Rectal smooth muscle tissue (tissue), 1 donor: Measurements from ENCODE around the gene PLB1.
"Not testable (repeated sequence)": the region's sequence is repeated elsewhere in the genome, so short reads cannot be mapped to it uniquely, and the experiment has no call there.

Experiments
- H3K27ac ChIP-seq: one replicate; pipeline ENCODE4 v1.7.0; 2013; ENCODE audit warnings: low read depth, low read length, inconsistent platforms
- H3K27me3 ChIP-seq: one replicate; pipeline ENCODE4 v1.7.0; 2013; ENCODE audit warnings: low read length; ENCODE audit not compliant: control insufficient read depth, insufficient read depth
- H3K36me3 ChIP-seq: one replicate; pipeline ENCODE4 v1.7.0; 2013; ENCODE audit warnings: low read length; ENCODE audit not compliant: control insufficient read depth, insufficient read depth
- H3K4me1 ChIP-seq: one replicate; pipeline ENCODE4 v1.7.0; 2013; ENCODE audit warnings: low read length; ENCODE audit not compliant: control insufficient read depth, insufficient read depth
- H3K4me3 ChIP-seq: one replicate; pipeline ENCODE4 v1.7.0; 2013; ENCODE audit warnings: low read length
- H3K9ac ChIP-seq: one replicate; pipeline ENCODE4 v1.7.0; 2013; ENCODE audit warnings: low read length

Gene PLB1

DNA sequence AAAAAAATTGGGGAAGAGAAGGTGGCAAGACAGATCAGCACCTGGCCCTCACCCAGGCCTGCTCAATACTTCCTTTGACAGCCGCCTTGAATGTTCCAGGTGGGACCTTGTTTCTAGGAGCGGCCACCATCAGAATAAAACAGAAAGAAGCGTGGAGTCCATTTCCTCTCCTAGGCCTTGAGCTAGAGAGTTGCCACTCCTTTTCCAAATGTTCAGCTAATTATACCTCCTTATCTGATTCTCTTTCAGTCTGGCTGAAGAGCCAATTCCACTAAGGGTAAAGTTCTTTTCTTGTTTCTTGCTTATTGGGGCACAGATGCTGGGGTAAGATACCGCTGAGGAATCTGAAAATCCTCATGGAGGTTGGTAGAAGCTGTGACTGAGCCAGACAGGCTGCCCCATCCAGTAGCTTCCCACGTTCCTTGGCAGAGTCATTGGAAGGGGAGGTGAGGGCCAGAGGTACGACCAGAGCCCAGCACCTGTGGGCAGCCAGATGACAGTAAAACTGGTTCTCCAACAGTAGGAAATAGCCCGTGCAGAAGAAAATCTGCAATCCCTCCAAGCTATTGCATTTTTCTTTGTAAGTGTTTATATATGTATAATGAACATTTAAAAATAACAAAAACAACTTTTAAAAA is 51.5 kb downstream of the PLB1 start:
- Histone ChIP-seq H3K4me1 (no peaks in the 10 kb centered on the region), H3K27me3 (no peaks in the 10 kb centered on the region), H3K36me3 (no peaks in the 10 kb centered on the region), H3K4me3 (no peak overlapping the region), H3K27ac (no peak overlapping the region), H3K9ac (no peak overlapping the region)

DNA sequence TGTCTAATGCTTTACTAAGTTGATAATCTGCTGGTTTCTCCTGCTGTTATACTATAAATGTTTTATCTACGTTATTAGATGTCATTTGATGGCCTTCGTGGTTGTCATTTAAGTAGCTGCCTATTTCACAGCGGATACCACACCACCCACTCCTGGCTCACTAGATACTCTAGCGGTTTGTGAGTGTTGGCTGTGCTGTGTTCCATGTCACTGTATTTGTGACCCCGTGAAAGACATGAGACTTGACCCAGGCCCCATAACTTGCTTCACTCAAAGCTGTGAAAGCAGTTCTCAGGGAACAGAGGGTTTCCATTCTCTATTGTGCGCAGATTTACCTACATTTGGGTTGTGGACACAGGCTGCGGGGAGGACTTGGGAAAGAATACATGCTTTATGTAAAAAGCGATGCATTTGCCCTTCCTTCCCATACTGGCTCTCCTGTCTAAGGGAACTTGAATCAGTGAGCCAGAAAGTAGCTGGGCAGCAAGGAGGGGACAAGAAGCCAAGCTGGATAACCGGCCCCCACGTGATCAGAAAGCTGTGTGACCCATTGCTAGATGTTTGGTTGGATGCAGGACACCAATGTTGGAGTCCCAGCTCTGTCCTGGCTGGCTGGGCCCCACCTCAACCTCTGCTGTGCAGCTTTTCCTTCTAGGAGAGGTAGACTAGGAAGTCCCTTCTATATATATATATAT is 52.2 kb downstream of the PLB1 start:
- Histone ChIP-seq H3K4me1 (no peaks in the 10 kb centered on the region), H3K36me3 (no peaks in the 10 kb centered on the region), H3K4me3 (no peak overlapping the region), H3K27ac (no peak overlapping the region), H3K9ac (no peak overlapping the region), H3K27me3 (no peaks in the 10 kb centered on the region)

DNA sequence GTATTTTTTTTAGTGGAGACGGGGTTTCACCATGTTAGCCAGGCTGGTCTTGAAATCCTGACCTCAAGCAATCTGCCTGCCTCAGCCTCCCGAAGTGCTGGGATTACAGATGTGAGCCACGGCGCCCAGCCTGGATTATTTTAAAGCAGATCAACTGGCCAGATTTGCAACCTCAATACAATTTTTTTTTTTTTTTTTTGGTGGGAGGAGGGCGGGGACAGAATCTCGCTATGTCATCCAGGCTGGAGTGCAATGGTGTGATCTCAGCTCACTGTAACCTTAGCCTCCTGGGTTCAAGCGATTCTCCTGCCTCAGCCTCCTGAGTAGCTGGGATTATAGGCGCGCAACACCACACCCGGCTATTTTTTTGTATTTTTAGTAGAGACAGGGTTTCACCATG is 54.5 kb downstream of the PLB1 start:
- not testable (repeated sequence) for H3K27me3 ChIP-seq, H3K27ac ChIP-seq, H3K36me3 ChIP-seq, H3K9ac ChIP-seq, H3K4me3 ChIP-seq, H3K4me1 ChIP-seq

DNA sequence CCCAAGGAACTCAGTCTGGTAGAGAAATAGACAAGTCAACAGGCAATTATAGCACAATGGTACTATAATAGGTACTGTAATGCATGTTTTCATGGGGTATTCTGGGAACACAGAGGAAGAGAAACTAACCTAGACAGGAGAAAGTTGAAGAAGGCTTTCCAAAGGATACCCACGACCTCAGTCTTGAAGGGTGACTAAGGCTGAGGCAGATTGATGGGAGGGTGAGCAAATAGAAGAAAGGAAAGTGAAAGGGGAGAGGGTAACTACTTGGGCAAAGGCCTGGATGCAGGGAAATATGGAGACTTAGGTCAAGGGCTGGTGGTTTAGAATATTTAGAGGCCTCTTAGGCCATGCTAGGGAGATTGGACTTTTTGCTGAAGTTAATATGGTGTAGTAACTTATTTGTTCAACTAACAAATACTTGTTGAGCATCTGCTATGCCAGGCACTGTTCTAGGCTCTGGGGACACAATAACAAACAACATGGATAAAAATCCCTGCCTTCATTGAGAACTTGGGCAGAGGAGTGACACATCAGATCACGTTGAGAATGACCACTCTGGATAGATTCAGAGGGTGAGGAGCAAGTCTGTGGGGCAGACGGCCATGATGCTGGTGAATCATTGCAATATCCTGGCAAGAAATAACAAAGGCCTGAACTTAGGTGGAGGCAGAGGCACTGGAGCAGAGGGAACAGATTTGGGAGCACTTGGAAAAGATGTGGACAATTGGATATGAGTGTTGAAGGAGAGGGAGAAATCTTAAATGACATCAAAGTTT is 56.4 kb downstream of the PLB1 start:
- no peak overlapping the region for H3K27ac ChIP-seq
- no peak overlapping the region for H3K4me3 ChIP-seq
- no peaks in the 10 kb centered on the region for H3K4me1 ChIP-seq
- H3K27me3 ChIP-seq: no peaks in the 10 kb centered on the region
- H3K9ac ChIP-seq: no peak overlapping the region
- no peaks in the 10 kb centered on the region for H3K36me3 ChIP-seq

DNA sequence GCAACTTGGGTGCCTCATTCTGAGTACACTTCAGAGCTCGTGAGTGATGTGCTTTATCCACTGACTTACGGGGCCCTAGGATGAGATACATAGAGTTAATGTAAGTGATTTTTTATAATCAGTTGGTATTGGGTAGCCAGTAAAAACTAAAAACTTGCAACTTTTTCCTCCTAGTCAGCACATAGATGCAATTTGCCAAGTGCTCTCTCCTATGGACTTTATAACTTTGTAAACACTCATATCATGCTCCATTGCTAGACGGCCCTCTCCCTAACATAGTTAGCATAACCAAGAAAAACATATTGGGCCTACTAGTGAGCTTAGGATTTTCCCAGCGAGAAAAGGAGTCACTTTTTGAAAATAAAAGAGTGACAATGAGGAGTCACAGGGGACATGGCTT is 60.4 kb downstream of the PLB1 start:
- H3K4me3 ChIP-seq: no peak overlapping the region
- H3K36me3 ChIP-seq: no peaks in the 10 kb centered on the region
- H3K27me3 ChIP-seq: no peaks in the 10 kb centered on the region
- no peak overlapping the region for H3K9ac ChIP-seq
- no peaks in the 10 kb centered on the region for H3K4me1 ChIP-seq
- H3K27ac ChIP-seq: no peak overlapping the region

DNA sequence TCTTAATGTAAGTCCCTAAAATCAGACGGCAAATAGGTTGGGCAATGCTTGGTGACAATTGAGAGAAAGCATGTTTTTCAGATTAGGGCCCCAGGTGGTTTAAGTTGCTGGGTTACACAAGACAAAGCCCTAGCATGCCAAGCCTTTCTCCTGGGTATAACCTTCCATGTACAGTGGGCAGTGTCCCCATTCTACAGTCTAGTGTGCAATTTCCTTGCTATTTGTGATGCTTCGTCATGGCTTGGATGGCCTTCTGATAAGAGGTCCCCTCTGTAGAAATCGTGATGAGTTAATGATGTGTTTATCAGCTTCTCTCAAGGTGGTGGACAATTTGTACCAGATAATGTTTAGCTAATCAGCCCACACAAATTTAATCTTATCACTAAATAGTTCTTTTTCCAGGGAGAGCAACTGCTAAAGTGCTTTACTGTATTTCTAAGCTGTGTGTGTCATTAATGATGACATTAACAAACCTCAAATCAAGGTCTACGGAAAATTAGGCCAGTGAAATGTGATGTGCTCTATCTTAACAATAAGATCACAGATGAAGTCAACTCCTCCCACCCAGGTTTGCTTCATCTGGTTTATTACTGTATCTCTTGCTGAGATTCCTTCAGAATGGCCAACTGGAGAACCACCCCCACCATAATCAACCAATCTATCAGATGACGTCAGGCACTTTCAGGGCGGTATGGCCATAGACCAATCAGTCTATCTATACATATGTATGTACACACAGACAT is 61.7 kb downstream of the PLB1 start:
- no peak overlapping the region for H3K27ac ChIP-seq
- H3K27me3 ChIP-seq: no peaks in the 10 kb centered on the region
- H3K36me3 ChIP-seq: no peaks in the 10 kb centered on the region
- no peak overlapping the region for H3K9ac ChIP-seq
- H3K4me3 ChIP-seq: no peak overlapping the region
- no peaks in the 10 kb centered on the region for H3K4me1 ChIP-seq

DNA sequence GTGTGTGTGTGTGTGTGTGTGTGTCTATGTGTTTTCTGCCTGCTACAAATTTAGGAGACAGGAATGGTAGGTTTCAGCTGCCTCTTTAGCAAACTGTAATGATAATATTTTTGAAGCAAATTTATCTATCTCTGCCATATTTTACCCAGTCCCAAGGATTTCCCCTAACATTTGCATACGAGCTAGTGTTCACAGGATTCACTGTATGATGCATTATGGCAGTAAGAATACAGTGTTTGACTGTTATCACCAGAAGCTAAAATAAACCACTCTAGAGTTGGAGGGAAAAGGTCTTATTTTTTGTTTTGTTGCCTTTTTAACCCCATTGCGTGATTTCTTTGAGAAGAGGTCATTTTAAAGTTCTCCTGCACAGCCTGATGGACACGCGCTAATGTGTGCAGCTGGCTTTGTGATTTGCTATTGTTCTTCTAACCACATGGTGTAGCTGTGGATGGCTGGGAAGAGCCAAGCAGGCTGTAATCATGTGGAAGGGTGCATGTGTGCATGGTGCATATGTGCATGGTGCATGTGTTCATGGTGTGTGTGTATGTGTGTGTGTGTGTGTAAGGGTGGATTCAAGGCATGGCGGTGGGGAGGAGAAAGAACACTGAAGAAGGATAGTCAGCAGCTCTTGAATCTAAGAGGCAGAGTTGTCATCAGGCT is 62.4 kb downstream of the PLB1 start:
- Histone ChIP-seq H3K9ac (no peak overlapping the region), H3K4me1 (no peaks in the 10 kb centered on the region), H3K27me3 (no peaks in the 10 kb centered on the region), H3K27ac (no peak overlapping the region), H3K36me3 (no peaks in the 10 kb centered on the region), H3K4me3 (no peak overlapping the region)

DNA sequence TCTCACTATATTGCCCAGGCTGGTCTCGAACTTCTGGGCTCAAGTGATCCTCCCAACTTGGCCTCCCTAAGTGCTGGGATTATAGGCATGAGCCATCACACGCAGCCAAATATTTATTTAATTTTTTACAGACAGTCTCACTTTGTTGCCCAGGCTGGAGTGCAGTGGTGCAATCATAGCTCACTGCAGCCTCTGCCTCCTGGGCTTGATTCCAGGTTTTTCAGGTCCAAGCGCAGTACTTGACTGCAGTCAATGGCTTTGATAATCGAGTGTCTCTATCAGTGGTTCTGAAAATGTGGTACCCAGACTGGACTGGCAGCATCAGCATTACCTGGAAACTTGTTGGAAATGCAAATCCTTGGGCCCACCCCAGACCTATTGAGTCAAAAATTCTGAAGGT is 63.1 kb downstream of the PLB1 start:
- Histone ChIP-seq H3K27ac (no peak overlapping the region), H3K27me3 (no peaks in the 10 kb centered on the region), H3K36me3 (no peaks in the 10 kb centered on the region), H3K4me1 (no peaks in the 10 kb centered on the region), H3K9ac (no peak overlapping the region), H3K4me3 (no peak overlapping the region)

DNA sequence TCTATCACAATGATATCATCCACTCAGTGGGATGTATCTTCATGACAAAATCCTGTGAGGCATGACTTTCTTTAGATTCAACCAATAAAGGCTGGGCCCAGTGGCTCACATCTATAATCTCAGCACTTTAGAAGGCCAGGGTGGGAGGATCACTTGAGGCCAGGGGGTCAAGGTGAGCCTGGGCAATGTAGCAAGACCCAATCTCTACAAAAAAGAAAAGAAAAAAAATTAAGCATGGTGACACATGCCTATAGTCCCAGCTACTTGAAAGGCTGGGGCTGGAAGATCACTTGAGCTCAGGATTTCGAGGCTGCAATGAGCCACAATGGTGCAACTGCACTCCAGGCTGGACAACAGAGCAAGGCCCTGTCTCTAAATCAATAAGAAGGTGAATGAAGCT is 68.0 kb downstream of the PLB1 start:
- Histone ChIP-seq H3K27me3 (no peaks in the 10 kb centered on the region), H3K36me3 (no peaks in the 10 kb centered on the region), H3K4me3 (no peak overlapping the region), H3K27ac (no peak overlapping the region), H3K4me1 (peaks cover 3% of the 10 kb centered on the region), H3K9ac (no peak overlapping the region)

DNA sequence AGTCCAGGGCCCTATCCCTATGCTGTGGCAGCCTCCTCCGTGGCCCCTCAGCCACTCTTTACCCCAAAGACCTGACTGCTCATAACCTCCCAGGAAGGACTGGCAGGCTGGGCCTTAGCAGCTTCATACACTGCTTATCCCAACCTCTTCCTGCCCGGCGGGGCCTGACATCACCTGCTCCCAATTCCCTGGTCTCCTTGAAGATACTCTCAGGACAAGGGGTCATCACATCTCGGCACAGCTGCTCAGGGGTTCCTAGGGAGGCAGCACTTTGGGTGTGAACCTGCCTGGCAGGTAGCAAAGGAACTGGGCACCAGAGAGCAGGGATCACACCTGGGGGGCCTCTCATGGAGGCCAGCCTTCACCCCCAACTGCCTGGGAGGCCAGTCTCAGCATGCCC is 68.5 kb downstream of the PLB1 start:
- peaks cover 3% of the 10 kb centered on the region for H3K4me1 ChIP-seq
- H3K27ac ChIP-seq: no peak overlapping the region
- H3K27me3 ChIP-seq: no peaks in the 10 kb centered on the region
- H3K4me3 ChIP-seq: no peak overlapping the region
- H3K9ac ChIP-seq: no peak overlapping the region
- no peaks in the 10 kb centered on the region for H3K36me3 ChIP-seq

DNA sequence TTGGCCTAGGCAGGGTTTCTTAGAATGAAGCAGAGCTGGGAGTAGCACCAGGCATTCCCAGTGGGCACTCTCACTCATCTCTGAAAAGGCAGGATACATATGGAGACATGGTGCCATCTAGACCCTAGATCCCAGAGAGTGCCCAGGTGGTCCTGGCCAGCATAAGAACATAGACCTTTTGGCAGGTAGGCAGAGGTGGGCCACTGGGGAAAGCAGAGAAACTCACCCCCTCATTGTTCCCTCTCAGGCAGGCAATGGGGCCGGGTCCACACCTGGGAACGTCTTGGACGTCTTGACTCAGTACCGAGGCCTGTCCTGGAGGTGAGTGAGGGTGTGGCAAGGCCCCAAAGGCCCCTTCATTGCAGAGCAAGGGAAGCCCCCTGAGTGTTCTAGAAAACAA is 69.2 kb downstream of the PLB1 start:
- H3K27ac ChIP-seq: no peak overlapping the region
- H3K4me3 ChIP-seq: no peak overlapping the region
- H3K9ac ChIP-seq: no peak overlapping the region

DNA sequence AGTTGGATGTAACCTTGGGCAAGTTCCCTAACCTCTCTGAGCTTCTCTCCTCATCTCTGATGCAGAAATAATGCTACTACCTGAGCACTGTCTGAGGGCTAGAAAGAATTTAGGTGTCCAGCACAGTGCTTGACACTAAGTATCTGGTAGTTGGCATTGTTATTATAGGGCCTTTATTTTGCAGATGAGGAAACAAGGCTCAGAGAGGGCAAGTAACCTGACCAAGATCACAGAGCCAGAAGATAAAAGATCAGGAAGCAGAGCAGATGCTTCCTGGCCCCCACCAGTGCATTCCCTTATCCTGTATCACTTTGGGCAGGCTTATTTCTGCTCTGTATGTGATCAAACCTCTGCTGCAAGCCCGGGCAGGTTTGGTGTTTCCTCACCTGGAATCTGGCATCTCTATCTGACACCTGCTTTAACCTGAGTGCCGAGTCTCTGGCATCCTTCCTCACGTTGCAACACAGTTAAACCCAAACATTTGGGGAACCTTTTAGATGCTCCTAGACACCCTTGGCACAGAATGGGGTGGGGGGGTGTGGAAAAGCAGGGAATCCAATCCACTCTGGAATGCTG is 69.9 kb downstream of the PLB1 start:
- Histone ChIP-seq H3K4me1 (peaks cover 3% of the 10 kb centered on the region), H3K9ac (no peak overlapping the region), H3K36me3 (no peaks in the 10 kb centered on the region), H3K27ac (no peak overlapping the region), H3K4me3 (no peak overlapping the region), H3K27me3 (no peaks in the 10 kb centered on the region)

More for the DNA sequence above, 69.2 kb downstream of the PLB1 start:
- no peaks in the 10 kb centered on the region for H3K27me3 ChIP-seq
- H3K36me3 ChIP-seq: no peaks in the 10 kb centered on the region
- peaks cover 3% of the 10 kb centered on the region for H3K4me1 ChIP-seq
